SK-N-SH (cell line): ENCODE measurements around the gene YOD1. TPM values are rescaled to one million over a fixed set of nuclear protein-coding genes. Genes with fewer than 3 reads are reported as not detected.

ENCODE experiments used
- CTCF ChIA-PET: fragments of 300-600, 350-600 bp; formaldehyde crosslinking; extraction: SDS; loops from one replicate; lab custom pipeline; 2021; lab: Yijun Ruan, JAX
- POLR2A ChIA-PET: fragments of 350-600 bp; sonication (Branson Sonifier 250); formaldehyde crosslinking; extraction: SDS; loops from one replicate; lab custom pipeline; 2020; ENCODE audit warnings: antibody characterized with exemption, inconsistent platforms; lab: Yijun Ruan, JAX
- DNase-seq: peaks from one replicate; pipeline ENCODE4 v3.0.0; 2012
- H2AFZ ChIP-seq: fragments of 200-600 bp; sonication (generic); 2 replicates; pipeline ENCODE4 v1.8.1; 2016; ENCODE audit warnings: antibody characterized with exemption, mild to moderate bottlenecking, low read depth
- H3F3A ChIP-seq: fragments of 200-600 bp; sonication (generic); replicated peaks from 2 replicates; pipeline ENCODE3; 2016; ENCODE audit warnings: antibody characterized with exemption, mild to moderate bottlenecking; ENCODE audit not compliant: insufficient read depth
- H3K27ac ChIP-seq, 2 experiments: fragments of 200-500 bp in 1 of 2; fragments of 200-600 bp in 1 of 2; sonication (Bioruptor generic) in 1 of 2; sonication (generic), shearing (Covaris generic) in 1 of 2; 2 replicates each; pipeline versions ENCODE4 v1.5.1 to v1.6.1; 2014 to 2016; ENCODE audit warnings: low read depth in 2 of 2, inconsistent platforms in 1 of 2, low read length in 1 of 2, mild to moderate bottlenecking in 1 of 2, mixed read lengths in 1 of 2
- H3K27me3 ChIP-seq: fragments of 200-600 bp; sonication (generic), shearing (Covaris generic); 2 replicates; pipeline ENCODE4 v1.6.1; 2016; ENCODE audit warnings: mixed run types; ENCODE audit not compliant: insufficient read depth
- H3K36me3 ChIP-seq, 2 experiments: fragments of 200-500 bp in 1 of 2; fragments of 200-600 bp in 1 of 2; sonication (Bioruptor generic) in 1 of 2; sonication (generic) in 1 of 2; replicated peaks in 1 of 2; 2 replicates each; pipeline versions ENCODE3 to v1.5.1; 2014 to 2016; ENCODE audit warnings: low read length in 1 of 2, mild to moderate bottlenecking in 1 of 2; ENCODE audit not compliant: insufficient read depth in 2 of 2, control insufficient read depth in 1 of 2
- H3K4me1 ChIP-seq, 2 experiments: fragments of 200-500 bp in 1 of 2; fragments of 200-600 bp in 1 of 2; sonication (Bioruptor generic) in 1 of 2; sonication (generic), shearing (Covaris generic) in 1 of 2; 2 replicates each; pipeline versions ENCODE4 v1.5.1 to v1.6.1; 2014 to 2016; ENCODE audit warnings: low read depth in 1 of 2, low read length in 1 of 2, mixed run types in 1 of 2; ENCODE audit not compliant: insufficient read depth in 2 of 2, control insufficient read depth in 1 of 2
- H3K4me2 ChIP-seq: fragments of 200-600 bp; sonication (generic), shearing (Covaris generic); 2 replicates; pipeline ENCODE4 v1.6.1; 2017; ENCODE audit warnings: mixed run types
- H3K4me3 ChIP-seq, 2 experiments: fragments of 200-500 bp in 1 of 2; fragments of 200-600 bp in 1 of 2; sonication (Bioruptor generic) in 1 of 2; sonication (generic), shearing (Covaris generic) in 1 of 2; 2 replicates each; pipeline versions ENCODE4 v1.5.1 to v1.8.1; 2014 to 2016; ENCODE audit warnings: low read depth in 2 of 2, inconsistent platforms in 1 of 2, low read length in 1 of 2, mild to moderate bottlenecking in 1 of 2, mixed read lengths in 1 of 2, moderate library complexity in 1 of 2
- H3K79me2 ChIP-seq: fragments of 200-600 bp; sonication (generic); 2 replicates; pipeline ENCODE4 v1.8.1; 2017; ENCODE audit warnings: mild to moderate bottlenecking; ENCODE audit not compliant: insufficient read depth
- H3K9ac ChIP-seq: fragments of 200-600 bp; sonication (generic); 2 replicates; pipeline ENCODE4 v1.6.1; 2017; ENCODE audit warnings: mixed run types
- H3K9me2 ChIP-seq: fragments of 200-600 bp; sonication (generic); 2 replicates; pipeline ENCODE4 v1.6.1; 2017; ENCODE audit warnings: mixed run types
- H3K9me3 ChIP-seq: fragments of 200-600 bp; sonication (generic); 2 replicates; pipeline ENCODE4 v1.6.1; 2017; ENCODE audit warnings: mixed run types, mild to moderate bottlenecking, moderate library complexity
- H4K20me1 ChIP-seq: fragments of 200-600 bp; sonication (generic); 2 replicates; pipeline ENCODE4 v1.6.1; 2017; ENCODE audit warnings: mild to moderate bottlenecking, mixed run types; ENCODE audit not compliant: insufficient read depth
- CHD2 ChIP-seq: fragments of 150-350 bp; IDR thresholded peaks from 2 replicates; pipeline ENCODE4 v1.6.1; 2018; ENCODE audit warnings: low read length; ENCODE audit not compliant: partially characterized antibody
- EZH2phosphoT487 ChIP-seq: fragments of 200-600 bp; sonication (generic); IDR thresholded peaks from 2 replicates; pipeline ENCODE4 v1.6.1; 2017; ENCODE audit warnings: low read depth, mixed run types, mild to moderate bottlenecking, antibody characterized with exemption, moderate library complexity, borderline replicate concordance
- FOXJ3 ChIP-seq: sonication (generic); formaldehyde crosslinking; IDR thresholded peaks from 2 replicates; pipeline ENCODE4 v1.5.1; 2020; ENCODE audit warnings: mild to moderate bottlenecking, missing genetic modification reagents
- GATA2 ChIP-seq: sonication (generic); formaldehyde crosslinking; IDR thresholded peaks from 2 replicates; pipeline ENCODE4 v1.5.0; 2020; ENCODE audit warnings: mild to moderate bottlenecking, missing genetic modification reagents
- IRF3 ChIP-seq: fragments of 150-350 bp; IDR thresholded peaks from 2 replicates; pipeline ENCODE4 v1.6.1; 2016; ENCODE audit warnings: mild to moderate bottlenecking, low read depth, low read length
- JUND ChIP-seq: IDR thresholded peaks from 2 replicates; pipeline ENCODE4 v1.4.0; 2012
- MAX ChIP-seq: IDR thresholded peaks from 2 replicates; pipeline ENCODE4 v1.4.0; 2012; ENCODE audit warnings: low read depth
- MEF2A ChIP-seq: IDR thresholded peaks from 2 replicates; pipeline ENCODE4 v1.4.0; 2012; ENCODE audit warnings: low read depth, borderline replicate concordance
- PBX3 ChIP-seq: IDR thresholded peaks from 2 replicates; pipeline ENCODE4; 2012
- RAD21 ChIP-seq: IDR thresholded peaks from 2 replicates; pipeline ENCODE4 v1.6.1; 2012; ENCODE audit warnings: mild to moderate bottlenecking, low read length
- REST ChIP-seq: IDR thresholded peaks from 2 replicates; pipeline ENCODE4 v1.6.1; 2012; ENCODE audit warnings: mild to moderate bottlenecking, low read depth, low read length, moderate library complexity
- RFX5 ChIP-seq: IDR thresholded peaks from 2 replicates; pipeline ENCODE4 v1.6.1; 2012; ENCODE audit warnings: mild to moderate bottlenecking, improper control_type of control experiment, low read length
- SMC3 ChIP-seq: IDR thresholded peaks from 2 replicates; pipeline ENCODE4 v1.6.1; 2012; ENCODE audit warnings: low read depth, low read length, improper control_type of control experiment
- TAF1 ChIP-seq: IDR thresholded peaks from 2 replicates; pipeline ENCODE4 v1.6.1; 2012; ENCODE audit warnings: low read depth, mild to moderate bottlenecking, low read length, moderate library complexity, borderline replicate concordance
- TEAD4 ChIP-seq: IDR thresholded peaks from 2 replicates; pipeline ENCODE4 v1.4.0; 2012; ENCODE audit warnings: mild to moderate bottlenecking, borderline replicate concordance; ENCODE audit not compliant: insufficient read depth
- USF1 ChIP-seq: IDR thresholded peaks from 2 replicates; pipeline ENCODE4 v1.4.0; 2012; ENCODE audit warnings: low read depth, borderline replicate concordance
- YY1 ChIP-seq: IDR thresholded peaks from 2 replicates; pipeline ENCODE4 v1.4.0; 2012; ENCODE audit warnings: low read depth, mild to moderate bottlenecking
- WGBS: methylation state at CpG from one replicate; pipeline ENCODE4 v1.1.6; 2017; ENCODE audit warnings: low lambda C conversion rate; 5-methylcytosine and 5-hydroxymethylcytosine counted together
- polyA plus RNA-seq, 3 experiments: library from polyadenylated mRNA; depleted of rRNA; stranded (reverse); fragments of >200 nt; gene quantifications; 2 replicates each; pipeline ENCODE4 v1.2.3, GENCODE V29; 2012

YOD1 gene
- polyA plus RNA-seq, 1 of the 3 experiments (the other 2 are of a cell fraction) = 0.79 TPM

- TF ChIP-seq RAD21 = no peak
- Histone ChIP-seq H3K27ac (no peak overlapping the region), H3K79me2 (no peaks in the 10 kb centered on the region), H2AFZ (no peak overlapping the region), H3K9me2 (no peaks in the 10 kb centered on the region), H3F3A (peaks cover 12% of the 10 kb centered on the region), H4K20me1 (no peaks in the 10 kb centered on the region), H3K36me3 (no peaks in the 10 kb centered on the region), H3K9me3 (no peaks in the 10 kb centered on the region), H3K4me2 (no peak overlapping the region), H3K27me3 (no peaks in the 10 kb centered on the region), H3K9ac (no peak overlapping the region), H3K4me1 (peaks cover 0 to 21% of the 10 kb centered on the region in 2 experiments), H3K4me3 (no peak overlapping the region)
- POLR2A ChIA-PET = no interaction called here
- CTCF ChIA-PET = interaction anchor here (1.6 kb wide), 1 partner anchor 20 kb away, joined by 6 read pairs; no protein-coding TSS in a partner anchor
- 35% methylated on average over 5 of the region's 5 CpGs for WGBS
- DNase-seq = no peak
Measured at GRCh38 chr1:207030522-207031009, 20.4 kb downstream of the YOD1 start.

- peaks cover 3 to 27% of the 10 kb centered on the region in 2 experiments for H3K4me1 ChIP-seq
- DNase-seq = no peak
- no peaks in the 10 kb centered on the region for H3K27me3 ChIP-seq
- no peak overlapping the region for H3K4me3 ChIP-seq
- H3K9me2 ChIP-seq = no peaks in the 10 kb centered on the region
- H3K36me3 ChIP-seq = no peaks in the 10 kb centered on the region
- H3K4me2 ChIP-seq = no peak overlapping the region
- H3K27ac ChIP-seq = no peak overlapping the region
- no peak overlapping the region for H2AFZ ChIP-seq
- POLR2A ChIA-PET = no interaction called here
- CTCF ChIA-PET = interaction anchor here (1.0 to 1.6 kb wide), 3 partner anchors 20 to 55 kb away, joined by 3 to 6 read pairs (median 4); no protein-coding TSS in a partner anchor
- H3F3A ChIP-seq = peaks cover 17% of the 10 kb centered on the region
- H4K20me1 ChIP-seq = no peaks in the 10 kb centered on the region
- no peak overlapping the region for H3K9ac ChIP-seq
- no peaks in the 10 kb centered on the region for H3K79me2 ChIP-seq
- H3K9me3 ChIP-seq = no peaks in the 10 kb centered on the region
- 33% methylated on average over 5 of the region's 5 CpGs for WGBS
- TF ChIP-seq MEF2A = no peak
- TF ChIP-seq FOXJ3 (CRISPR knock-in tag) = no peak
- TF ChIP-seq GATA2 (CRISPR knock-in tag) = no peak
- TF ChIP-seq RFX5 = no peak
- TF ChIP-seq TEAD4 = no peak
- TF ChIP-seq SMC3 = no peak
- TF ChIP-seq PBX3 = no peak
- TF ChIP-seq REST = no peak
- TF ChIP-seq TAF1 = no peak
- no peak for TF ChIP-seq YY1
- no peak for TF ChIP-seq JUND
- no peak for TF ChIP-seq EZH2phosphoT487
- TF ChIP-seq IRF3 = no peak
- no peak for TF ChIP-seq CHD2
- no peak for TF ChIP-seq MAX
- no peak for TF ChIP-seq USF1
Measured at GRCh38 chr1:207029701-207030521, 21.1 kb downstream of the YOD1 start.
